HepG2 (cell line): Measurements from ENCODE around the gene GGA1. TPM values are rescaled to one million over a fixed set of nuclear protein-coding genes. Genes with fewer than 3 reads are reported as not detected.

ENCODE experiments used
- ADNP ChIP-seq: sonication (generic); formaldehyde crosslinking; IDR thresholded peaks from 2 replicates; pipeline ENCODE4 v1.4.0; 2020; ENCODE audit warnings: missing genetic modification reagents
- AHDC1 ChIP-seq: sonication (generic); formaldehyde crosslinking; IDR thresholded peaks from 2 replicates; pipeline ENCODE4 v1.5.1; 2020; ENCODE audit warnings: mild to moderate bottlenecking, missing genetic modification reagents, borderline replicate concordance
- GMEB1 ChIP-seq: sonication (generic); formaldehyde crosslinking; IDR thresholded peaks from 2 replicates; pipeline ENCODE4 v1.5.1; 2020; ENCODE audit warnings: missing genetic modification reagents, mild to moderate bottlenecking, borderline replicate concordance
- HNF4A ChIP-seq: sonication (generic); formaldehyde crosslinking; IDR thresholded peaks from 2 replicates; pipeline ENCODE4 v1.4.0; 2020; ENCODE audit warnings: missing genetic modification reagents
- HNRNPK ChIP-seq: fragments of 200-400 bp; formaldehyde crosslinking; IDR thresholded peaks from 2 replicates; pipeline ENCODE4 v1.6.1; 2018; ENCODE audit warnings: low read length, low read depth, moderate library complexity, mild to moderate bottlenecking; ENCODE audit not compliant: poor library complexity, severe bottlenecking
- KDM1A ChIP-seq: IDR thresholded peaks from 2 replicates; pipeline ENCODE4 v1.6.1; 2016; ENCODE audit warnings: missing compliant biosample characterization
- MLX ChIP-seq: IDR thresholded peaks from 2 replicates; pipeline ENCODE4 v1.6.1; 2016
- MXD4 ChIP-seq: IDR thresholded peaks from 2 replicates; pipeline ENCODE4 v1.6.1; 2016; ENCODE audit warnings: mild to moderate bottlenecking, missing biosample characterization, missing genetic modification reagents
- RBFOX2 ChIP-seq: fragments of 200-400 bp; formaldehyde crosslinking; IDR thresholded peaks from 2 replicates; pipeline ENCODE4 v1.6.1; 2017; ENCODE audit warnings: low read depth, mild to moderate bottlenecking, low read length
- RORA ChIP-seq: sonication (generic); formaldehyde crosslinking; IDR thresholded peaks from 2 replicates; pipeline ENCODE4 v1.5.0; 2020; ENCODE audit warnings: mild to moderate bottlenecking, missing genetic modification reagents, moderate library complexity
- TBL1XR1 ChIP-seq: fragments of 150-350 bp; IDR thresholded peaks from 2 replicates; pipeline ENCODE4 v1.6.1; 2014; ENCODE audit warnings: borderline replicate concordance, low read length; ENCODE audit not compliant: partially characterized antibody
- ZBTB38 ChIP-seq: sonication (generic); formaldehyde crosslinking; IDR thresholded peaks from 2 replicates; pipeline ENCODE4 v1.5.1; 2020; ENCODE audit warnings: mild to moderate bottlenecking, missing genetic modification reagents
- ZFP36L2 ChIP-seq: sonication (generic); formaldehyde crosslinking; IDR thresholded peaks from 2 replicates; pipeline ENCODE4 v1.4.0; 2020; ENCODE audit warnings: missing genetic modification reagents
- ZKSCAN1 ChIP-seq: fragments of 150-350 bp; IDR thresholded peaks from 2 replicates; pipeline ENCODE4 v1.6.1; 2014; ENCODE audit warnings: low read length
- ZNF142 ChIP-seq: sonication (generic); formaldehyde crosslinking; IDR thresholded peaks from 2 replicates; pipeline ENCODE4 v1.4.0; 2020; ENCODE audit warnings: missing genetic modification reagents
- polyA plus RNA-seq, 8 experiments: library from polyadenylated mRNA; depleted of rRNA in 3 of 8; stranded (reverse) in 7 of 8; unstranded in 1 of 8; fragments of >200 nt; fragmentation: Illumina TruSeq in 4 of 8; extraction: Trizol in 4 of 8; gene quantifications; 2 replicates each; pipeline versions ENCODE4 v1.2.1 to v1.2.3, GENCODE V29; 2011 to 2016; ENCODE audit warnings: low read depth in 4 of 8, missing spikeins in 1 of 8, mixed read lengths in 1 of 8; ENCODE audit not compliant: insufficient read depth in 1 of 8
- total RNA-seq, 5 experiments: library from RNA; depleted of rRNA; stranded (reverse); fragments of >200 nt; fragmentation: Illumina TruSeq; extraction: Trizol; gene quantifications; 2 replicates each; pipeline ENCODE4 v1.2.3, GENCODE V29; 2016; ENCODE audit warnings: low read depth in 1 of 5

Gene GGA1
- total and polyA plus RNA-seq, 2 of the 13 experiments (the other 11 are each of a cell fraction or from before 2014, with no cell fraction given) = 29.1 to 87.2 TPM

- TF ChIP-seq ZNF142 (CRISPR knock-in tag) (no peak; the same call in 1 of the 2 replicates), RORA (CRISPR knock-in tag) (no peak), TBL1XR1 (no peak), HNRNPK (peak; percentile 49), ZFP36L2 (CRISPR knock-in tag) (no peak), ZKSCAN1 (no peak), KDM1A (CRISPR knock-in tag) (no peak), MLX (CRISPR knock-in tag) (no peak; the same call in 1 of the 2 replicates), AHDC1 (CRISPR knock-in tag) (peak; percentile 18; the same call in 1 of the 2 replicates), ZBTB38 (CRISPR knock-in tag) (no peak; the same call in 1 of the 2 replicates), GMEB1 (CRISPR knock-in tag) (no peak), RBFOX2 (peak; percentile 90), HNF4A (CRISPR knock-in tag) (no peak; the same call in none of the 2 replicates), MXD4 (CRISPR knock-in tag) (no peak), ADNP (CRISPR knock-in tag) (no peak)
Measured at GRCh38 chr22:37633625-37634416, 25.2 kb downstream of the GGA1 start (continued).
